ENCODE measurements around the gene SDHAF4. TPM values are rescaled to one million over a fixed set of nuclear protein-coding genes. Genes with fewer than 3 reads are reported as not detected.

The SDHAF4 gene
- total and polyA plus RNA-seq, 10 of the 15 experiments (the other 5 are each of a cell fraction or from before 2014, with no cell fraction given), result 8.4 to 20.4 (median 15.6) TPM

DNA sequence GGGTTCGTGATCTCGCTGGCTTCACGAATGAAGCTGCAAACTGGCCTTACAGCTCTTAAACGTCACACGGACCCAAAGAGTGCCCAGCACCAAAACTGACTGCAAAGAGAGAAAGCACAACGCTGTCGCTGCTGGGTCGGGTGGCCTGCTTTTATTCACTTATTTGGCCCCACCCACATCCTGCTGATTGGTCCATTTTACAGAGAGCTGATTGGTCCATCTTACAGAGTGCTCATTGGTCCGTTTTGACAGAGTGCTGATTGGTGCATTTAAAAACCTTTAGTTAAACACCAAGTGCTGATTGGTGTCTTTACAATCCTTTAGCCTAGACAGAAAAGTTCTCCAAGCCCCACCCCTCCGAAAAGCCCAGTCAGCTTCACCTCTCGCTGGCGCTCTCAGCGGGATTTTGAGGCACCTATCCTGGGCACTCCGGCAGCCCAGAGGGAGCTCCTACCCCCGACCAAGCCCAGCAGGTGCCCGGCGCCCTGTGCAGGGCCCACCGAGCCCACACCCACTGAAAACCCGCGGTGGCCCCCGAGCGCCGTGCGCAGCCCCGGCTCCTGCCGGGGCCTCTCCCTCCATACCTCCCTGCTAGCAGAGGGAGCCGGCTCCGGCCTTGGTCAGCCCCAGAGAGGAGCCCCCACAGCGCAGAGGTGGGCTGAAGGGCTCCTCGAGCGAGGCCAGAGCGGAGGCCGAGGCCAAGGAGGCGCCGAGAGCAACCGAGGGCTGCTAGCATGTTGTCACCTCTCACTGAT, 60.9 kb downstream of the SDHAF4 start:
- TF ChIP-seq NFYB (IDR thresholded peaks at IDR 0.05; ENCODE audit: insufficient read depth, low read depth, low read length), result peak; percentile 74
- no peak for TF ChIP-seq CHD2 (IDR thresholded peaks at IDR 0.05; ENCODE audit: borderline replicate concordance, low read depth, low read length)
- RAD21 ChIA-PET (ENCODE audit: unreplicated experiment), result no interaction called here
- no TSS peak for BruUV-seq (replicated peaks)
- no peak overlapping the region for H3K9ac ChIP-seq (ENCODE audit: control insufficient read depth, insufficient read depth, low read length)
- H2AFZ ChIP-seq (ENCODE audit: control insufficient read depth, low read depth, low read length), result no peak overlapping the region
- no peaks in the 10 kb centered on the region for H4K20me1 ChIP-seq (ENCODE audit: control insufficient read depth, insufficient read depth)
- no peaks in the 10 kb centered on the region for H3K9me3 ChIP-seq (replicated peaks; ENCODE audit: control insufficient read depth, insufficient read depth, low read length)
- no peak overlapping the region for H3K4me2 ChIP-seq (ENCODE audit: control insufficient read depth, insufficient read depth)
- SMC1A ChIA-PET (ENCODE audit: uncharacterized antibody, unreplicated experiment), result no interaction called here
- in situ Hi-C loops (cut with MboI) (no loop called here), intact Hi-C loops (cut with micrococcal nuclease; ENCODE audit: unreplicated experiment) (no loop called here)
- ATAC-seq (no peak), FAIRE-seq (no peak), DNase-seq (ENCODE audit: low read depth, low spot score) (no peak)
- H3K4me1 ChIP-seq (ENCODE audit: control insufficient read depth, insufficient read depth, low read length), result no peaks in the 10 kb centered on the region
- H3K36me3 ChIP-seq (ENCODE audit: control insufficient read depth in 2 of 2, insufficient read depth in 2 of 2, low read length in 1 of 2), result no peaks in the 10 kb centered on the region
- CTCF ChIA-PET, result no interaction called here
- POLR2A ChIA-PET, result no interaction called here
- H3K79me2 ChIP-seq (ENCODE audit: control insufficient read depth, insufficient read depth, low read length), result no peaks in the 10 kb centered on the region
- WGBS (ENCODE audit: insufficient coverage, insufficient replicate concordance, low lambda C conversion rate, missing lambda C conversion rate), result 86% methylated on average over 32 of the region's 36 CpGs
- no peak overlapping the region for H3K4me3 ChIP-seq
- no peak overlapping the region for H3K27ac ChIP-seq (ENCODE audit: control insufficient read depth, insufficient read depth)
- no peaks in the 10 kb centered on the region; a peak in 1 of 4 replicates for H3K27me3 ChIP-seq (replicated peaks in 1 of 2; ENCODE audit: control insufficient read depth in 2 of 2, insufficient read depth in 2 of 2, low read length in 1 of 2)

- intact Hi-C loops (cut with micrococcal nuclease; ENCODE audit: unreplicated experiment), result no loop called here
- FAIRE-seq, result no peak
- RAD21 ChIA-PET (ENCODE audit: unreplicated experiment), result no interaction called here
Observed at GRCh38 chr6:70629929-70630328, 63.2 kb downstream of the SDHAF4 start.

More at GRCh38 chr6:70629929-70630328, 63.2 kb downstream of the SDHAF4 start:
- CTCF ChIA-PET, result no interaction called here
- no peak overlapping the region for H2AFZ ChIP-seq (ENCODE audit: control insufficient read depth, low read depth, low read length)
- no peak for ATAC-seq
- H4K20me1 ChIP-seq (ENCODE audit: control insufficient read depth, insufficient read depth), result no peaks in the 10 kb centered on the region
- H3K4me2 ChIP-seq (ENCODE audit: control insufficient read depth, insufficient read depth), result no peak overlapping the region
- H3K9me3 ChIP-seq (replicated peaks; ENCODE audit: control insufficient read depth, insufficient read depth, low read length), result no peaks in the 10 kb centered on the region
- TF ChIP-seq ZNF384 (IDR thresholded peaks at IDR 0.05; ENCODE audit: borderline replicate concordance, low read depth, low read length), result no peak
- TF ChIP-seq LARP7 (IDR thresholded peaks at IDR 0.05), result no peak
- in situ Hi-C loops (cut with MboI), result no loop called here
- DNase-seq (ENCODE audit: low read depth, low spot score), result no peak
- no peaks in the 10 kb centered on the region for H3K79me2 ChIP-seq (ENCODE audit: control insufficient read depth, insufficient read depth, low read length)
- no peak overlapping the region for H3K4me3 ChIP-seq
- SMC1A ChIA-PET (ENCODE audit: uncharacterized antibody, unreplicated experiment), result interaction anchor here (1.0 to 1.1 kb wide), 2 partner anchors 26 to 50 kb away, joined by 3 read pairs; no protein-coding TSS in a partner anchor
- 0% methylated on average over 1 of the region's 1 CpG for WGBS (ENCODE audit: insufficient coverage, insufficient replicate concordance, low lambda C conversion rate, missing lambda C conversion rate)
- no peaks in the 10 kb centered on the region; a peak in 2 of 4 replicates for H3K27me3 ChIP-seq (replicated peaks in 1 of 2; ENCODE audit: control insufficient read depth in 2 of 2, insufficient read depth in 2 of 2, low read length in 1 of 2)
- H3K27ac ChIP-seq (ENCODE audit: control insufficient read depth, insufficient read depth), result no peak overlapping the region
- H3K9ac ChIP-seq (ENCODE audit: control insufficient read depth, insufficient read depth, low read length), result no peak overlapping the region
- H3K4me1 ChIP-seq (ENCODE audit: control insufficient read depth, insufficient read depth, low read length), result no peaks in the 10 kb centered on the region
- H3K36me3 ChIP-seq (ENCODE audit: control insufficient read depth in 2 of 2, insufficient read depth in 2 of 2, low read length in 1 of 2), result no peaks in the 10 kb centered on the region
- POLR2A ChIA-PET, result interaction anchor here (1.1 kb wide), 1 partner anchor 63 kb away, joined by 6 read pairs; the partner anchor contains the start of gene SDHAF4
- no TSS peak for BruUV-seq (replicated peaks)
